ENCODE measurements around the gene DAB1.

Gene DAB1

GRCh38 chr1:57156907-57157306 is 267.0 kb downstream of the DAB1 start:
- no peak for DNase-seq

DNA sequence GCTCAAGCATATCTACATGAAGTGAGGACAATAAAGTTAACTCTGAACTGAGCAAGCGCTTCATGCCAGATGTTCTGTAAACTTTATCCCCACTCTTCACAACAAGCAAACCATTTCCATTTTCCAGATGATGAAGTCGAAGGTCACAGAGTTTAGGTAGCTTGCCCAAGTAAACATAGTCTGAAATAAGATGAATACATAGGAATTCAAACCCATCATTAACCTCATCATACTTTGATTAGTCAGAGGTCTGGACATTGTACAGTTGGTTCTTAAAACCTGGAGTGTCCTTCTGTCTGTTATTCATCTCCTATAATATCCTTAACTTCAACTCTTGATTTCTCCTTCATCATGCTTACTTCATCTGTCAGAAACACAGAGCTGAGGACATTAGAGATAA is 277.8 kb downstream of the DAB1 start:
- DNase-seq, result no peak

DNA sequence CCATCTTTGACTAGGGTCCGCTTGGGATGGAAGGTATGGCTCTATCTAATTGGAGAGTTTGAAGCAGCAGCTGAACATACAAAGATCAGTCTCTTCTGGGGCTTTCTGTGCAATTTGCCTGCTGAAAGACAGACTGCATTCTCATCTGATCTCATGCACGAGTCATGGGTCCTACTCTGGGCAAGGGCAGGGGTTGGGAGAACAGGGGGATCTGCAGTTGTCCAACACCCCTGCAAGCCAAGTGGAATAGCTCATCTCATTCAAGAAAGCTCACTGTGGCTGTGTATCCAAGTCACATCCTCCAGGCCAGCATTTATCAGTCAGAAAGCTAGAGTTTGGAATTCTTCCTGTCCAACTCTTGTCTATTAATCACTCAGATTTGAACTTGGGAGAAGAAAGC is 280.9 kb downstream of the DAB1 start:
- no peak for DNase-seq

DNA sequence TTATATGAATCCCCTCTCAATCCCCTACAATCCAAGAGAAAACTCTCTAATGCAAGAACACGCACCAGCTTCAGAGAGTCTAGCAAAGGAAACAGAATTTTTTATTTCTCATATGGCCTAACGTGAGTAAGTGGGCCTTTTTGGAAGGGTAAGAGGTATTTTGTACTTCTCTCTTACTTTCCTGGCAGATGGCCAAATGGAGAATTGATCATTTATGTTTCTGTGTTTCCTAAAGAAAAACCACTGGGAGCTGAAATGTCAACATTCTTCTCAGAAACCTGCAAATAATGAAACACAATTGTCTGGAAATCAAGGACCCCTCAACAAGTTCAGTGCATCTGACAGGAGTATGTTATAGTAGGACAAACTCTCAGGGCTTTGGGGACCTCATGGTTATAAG is 281.7 kb downstream of the DAB1 start:
- DNase-seq, result no peak

DNA sequence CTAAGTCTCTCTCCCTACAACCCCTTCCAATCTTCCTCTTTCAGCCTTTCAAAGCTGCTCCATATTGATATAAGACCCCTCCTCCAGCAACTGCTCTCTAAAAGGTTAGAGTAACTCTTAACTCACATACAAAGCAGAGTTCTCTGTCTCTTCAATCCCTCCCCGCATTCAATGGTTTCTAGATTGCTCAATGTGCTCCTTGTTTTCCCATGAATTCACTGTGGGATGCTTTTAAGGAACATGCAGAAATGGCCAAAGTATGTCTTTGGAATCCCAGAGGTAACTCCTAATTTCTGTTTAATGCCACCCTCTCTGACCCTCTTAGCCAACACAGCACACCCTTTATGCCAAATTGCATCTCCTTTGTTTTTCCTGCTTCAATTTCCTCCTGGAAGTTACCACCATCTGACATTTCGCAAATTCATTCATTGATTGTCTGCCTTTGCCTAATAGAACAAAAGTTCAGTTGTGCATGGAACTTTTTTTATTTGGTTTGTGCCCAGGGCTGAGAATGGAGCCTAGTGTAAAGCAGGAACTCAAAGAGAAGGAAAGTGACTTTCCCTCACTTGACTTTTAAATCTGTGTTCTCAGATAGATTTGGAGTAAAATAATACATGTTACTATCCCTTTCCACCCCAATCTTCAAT is 285.3 kb downstream of the DAB1 start:
- no peak for DNase-seq

GRCh38 chr1:57137980-57138379 is 285.9 kb downstream of the DAB1 start:
- no peak for DNase-seq

GRCh38 chr1:57134803-57135202 is 289.1 kb downstream of the DAB1 start:
- no peak for DNase-seq

DNA sequence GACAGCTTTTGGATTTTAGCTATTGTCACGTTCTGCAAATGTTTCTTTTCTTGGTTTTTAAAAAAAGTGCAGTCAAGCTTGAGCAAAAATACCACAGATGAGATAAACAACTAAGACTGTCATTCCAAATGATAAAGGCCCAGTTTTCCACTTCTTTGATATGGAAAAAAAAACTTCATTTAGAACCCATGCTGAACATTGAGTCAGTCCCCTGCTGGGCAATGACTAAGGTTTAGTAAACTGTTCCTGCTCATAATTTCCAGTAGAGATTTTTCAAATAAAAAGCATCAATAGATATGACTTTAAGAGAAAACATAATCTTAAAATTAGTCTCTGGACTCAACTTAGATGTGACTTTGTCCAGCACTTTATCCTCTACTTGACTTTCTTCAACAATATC is 290.2 kb downstream of the DAB1 start:
- no peak for DNase-seq

DNA sequence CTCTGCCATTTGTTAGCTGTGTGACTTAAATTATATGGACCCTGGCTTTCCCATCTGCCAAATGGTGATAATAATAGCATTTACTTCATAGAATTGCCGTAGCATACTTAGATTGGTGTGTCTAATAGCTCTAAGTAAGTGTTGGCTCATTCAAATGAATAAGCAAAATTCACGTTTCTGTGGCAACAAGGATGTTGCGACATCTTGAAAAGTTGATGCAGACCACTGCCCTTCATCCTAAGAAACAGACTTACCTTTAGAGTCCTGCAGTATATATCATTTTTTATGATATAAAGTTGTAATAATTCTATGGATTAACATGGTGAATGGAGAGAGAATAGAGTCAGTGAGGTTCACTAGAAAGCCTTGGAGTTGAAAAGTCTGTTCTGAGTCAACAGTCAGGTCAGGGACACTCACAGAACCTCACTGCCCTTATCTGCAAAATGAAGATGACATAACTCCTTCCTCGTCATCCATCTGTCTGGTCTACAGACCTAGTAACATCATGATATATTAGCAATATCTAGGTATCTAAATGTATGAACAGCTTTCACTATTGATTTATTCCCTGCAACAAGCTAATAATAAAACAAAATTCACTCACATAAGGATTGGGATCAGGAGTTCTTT is 290.8 kb downstream of the DAB1 start:
- no peak for DNase-seq

DNA sequence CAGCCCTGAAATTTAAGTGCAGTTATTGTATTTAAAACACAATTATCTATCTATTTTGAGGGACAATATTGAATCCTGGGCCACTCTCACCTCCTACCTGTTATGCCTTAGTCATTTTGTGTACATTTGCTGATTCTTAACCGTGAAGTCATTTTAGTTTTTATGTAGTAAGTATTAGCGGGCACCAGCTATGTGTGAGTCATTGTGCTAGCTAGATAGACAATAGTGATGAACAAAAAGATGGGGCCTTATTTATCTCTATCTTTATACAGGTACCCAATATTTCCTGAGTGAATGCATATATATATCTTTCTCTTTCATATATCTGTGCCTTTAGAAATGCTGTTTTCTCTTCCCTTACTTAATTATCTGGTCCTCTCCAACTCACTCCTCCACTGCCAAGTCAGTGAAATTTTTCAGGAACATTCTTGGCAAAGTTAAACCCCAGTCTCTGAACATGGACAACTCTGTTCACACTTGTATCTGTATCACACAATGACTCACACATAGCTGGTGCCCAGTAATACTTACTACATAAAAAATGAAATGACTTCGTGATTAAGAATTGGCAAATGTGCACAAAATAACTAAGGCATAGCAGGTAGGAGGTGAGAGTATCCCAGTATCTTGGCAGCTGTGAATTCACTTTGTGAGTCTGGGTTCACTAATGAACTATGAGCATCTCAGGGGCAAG is 292.0 kb downstream of the DAB1 start:
- DNase-seq, result no peak

- DNase-seq, result no peak
Measured at GRCh38 chr1:57131257-57131656, 292.6 kb downstream of the DAB1 start.

- no peak for DNase-seq
Measured at GRCh38 chr1:57129865-57130264, 294.0 kb downstream of the DAB1 start.

- no peak for DNase-seq
Measured at GRCh38 chr1:57127976-57128375, 295.9 kb downstream of the DAB1 start.

GRCh38 chr1:57124768-57125446 is 299.0 kb downstream of the DAB1 start:
- no peak for DNase-seq

- no peak for DNase-seq
Measured at GRCh38 chr1:57124170-57124569, 299.7 kb downstream of the DAB1 start.

DNA sequence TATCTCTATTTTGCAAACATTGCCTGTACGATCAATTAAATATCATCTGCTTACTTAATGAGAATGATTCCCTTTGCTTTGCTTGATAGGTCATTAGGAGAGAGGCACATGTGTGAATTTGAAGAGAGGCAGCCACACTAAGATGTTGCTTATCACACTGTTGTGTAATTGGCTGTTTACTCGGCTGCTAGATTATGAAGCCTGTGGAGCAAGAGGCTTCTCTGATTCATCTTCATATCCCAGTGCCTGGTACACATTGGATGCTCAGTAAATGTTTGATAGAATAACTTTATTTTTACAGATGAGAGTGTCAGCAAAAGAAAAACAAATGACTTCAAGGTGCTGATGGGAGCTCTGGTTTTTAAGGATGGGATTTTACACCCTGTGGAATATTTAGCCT is 301.8 kb downstream of the DAB1 start:
- DNase-seq, result no peak

DNA sequence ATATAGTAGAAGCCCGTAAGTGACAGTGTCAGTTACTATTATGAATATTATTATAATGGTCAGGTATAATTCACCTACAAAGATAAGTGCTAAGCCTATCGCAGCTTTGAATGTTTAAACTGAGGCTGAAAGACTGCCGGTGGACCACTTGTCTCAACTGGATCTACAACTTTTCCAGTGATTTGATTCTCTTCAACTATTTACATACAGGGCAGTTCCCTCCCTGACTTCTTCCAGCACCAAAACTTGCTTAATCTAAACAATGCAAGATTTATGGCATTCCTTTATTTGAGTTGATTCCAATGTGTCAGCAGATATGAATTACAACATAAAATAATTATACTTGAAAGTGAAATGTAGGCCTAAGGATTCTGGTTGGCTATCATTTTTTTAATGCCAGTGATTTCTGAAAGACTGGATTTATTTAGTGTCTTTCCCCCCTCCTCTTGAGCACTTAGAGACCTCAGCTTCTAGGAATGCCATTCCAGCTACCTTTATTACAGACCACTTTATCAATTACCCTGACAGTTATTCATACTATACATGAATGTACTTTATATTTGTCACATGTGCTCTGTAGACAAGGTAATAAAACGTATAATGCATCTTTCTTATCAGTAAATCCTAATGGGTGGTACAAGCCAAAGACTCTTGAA is 304.8 kb downstream of the DAB1 start:
- no peak for DNase-seq

- no peak for DNase-seq
Measured at GRCh38 chr1:57117753-57118152, 306.1 kb downstream of the DAB1 start.

DNA sequence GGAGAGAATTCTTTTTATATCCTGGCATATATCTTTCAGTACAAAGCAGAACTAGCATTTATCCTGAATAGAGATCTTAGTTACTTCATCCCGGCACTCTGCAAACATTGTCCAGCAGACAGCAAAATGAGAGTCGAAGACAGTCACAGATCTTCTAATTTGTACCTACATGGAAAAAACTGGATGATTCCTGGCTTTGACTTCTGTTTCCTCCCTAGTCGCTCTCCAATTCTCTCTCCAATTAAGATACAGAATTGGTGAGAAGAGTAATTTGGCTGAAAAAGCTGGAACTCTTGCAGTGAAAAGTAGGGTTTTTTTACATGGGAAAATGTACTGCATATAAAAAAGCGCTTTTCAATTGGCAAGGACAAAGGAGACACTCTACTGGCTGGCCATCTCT is 307.0 kb downstream of the DAB1 start:
- DNase-seq, result no peak

- DNase-seq, result no peak
Measured at GRCh38 chr1:57115030-57115614, 308.7 kb downstream of the DAB1 start.

DNA sequence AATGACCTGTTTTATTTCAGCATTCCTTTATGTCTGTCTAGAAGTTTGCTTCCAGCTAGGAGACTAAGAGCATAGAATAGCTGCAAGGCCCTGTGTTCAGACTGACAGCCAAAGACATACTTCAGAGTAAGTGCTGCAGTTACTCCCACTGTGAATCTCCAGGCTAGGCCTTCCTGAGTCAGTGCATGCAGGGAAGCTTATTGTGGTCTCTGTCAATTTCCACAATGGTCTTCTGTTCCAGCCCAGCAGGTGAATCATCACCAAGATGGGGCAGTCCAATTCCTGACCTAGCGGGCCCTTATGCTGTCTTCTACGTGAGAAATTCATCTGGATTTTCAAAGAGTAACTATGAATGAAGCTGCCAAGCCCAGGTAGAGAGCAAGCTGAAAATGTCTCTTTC is 311.7 kb downstream of the DAB1 start:
- no peak for DNase-seq

DNA sequence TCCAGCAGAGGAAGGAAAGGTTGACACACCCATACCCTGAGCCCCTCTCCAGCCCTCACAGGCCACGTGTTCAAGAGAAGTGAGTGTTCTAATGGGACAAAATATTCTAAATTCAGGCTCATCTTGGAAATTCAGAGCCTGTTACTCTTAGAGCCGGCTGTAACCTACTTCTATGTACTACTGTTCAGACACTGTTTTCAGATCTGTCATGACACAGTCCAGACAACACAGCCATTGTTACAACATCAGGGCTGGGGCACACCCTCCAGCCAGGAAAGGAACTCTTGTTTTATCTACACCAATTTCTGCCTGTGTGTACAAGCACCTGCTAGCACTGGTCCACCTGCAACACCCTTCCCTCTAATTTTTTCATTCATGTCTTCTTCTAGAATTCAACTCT is 312.7 kb downstream of the DAB1 start:
- DNase-seq, result no peak

DNA sequence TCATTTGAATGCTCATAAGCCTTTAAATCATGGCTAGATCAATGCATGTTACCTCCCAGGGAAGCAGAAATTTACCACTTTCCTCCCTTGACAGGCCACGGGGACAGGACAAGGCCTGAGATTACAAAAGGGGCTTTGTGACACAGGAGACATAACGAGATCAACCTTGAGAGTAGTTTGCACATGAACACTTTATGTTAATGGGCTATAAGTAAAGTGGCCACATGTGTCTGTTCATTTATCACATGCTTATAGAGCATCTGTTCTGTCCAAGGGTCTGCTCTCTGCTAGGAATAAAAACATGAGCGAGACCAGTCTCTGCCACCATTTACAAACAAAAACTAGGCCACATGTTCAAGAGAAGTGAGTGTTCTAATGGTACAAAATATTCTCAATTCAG is 314.0 kb downstream of the DAB1 start:
- DNase-seq, result no peak

Data from amniotic stem cell (primary cell).